Stimulated activated CD4-positive, alpha-beta T cell treated with anti-CD3 and anti-CD28 coated beads, Interleukin-1b, Interleukin-23, amount 100 ng/mL, for 1 hour (primary cell): ENCODE data around the gene RNASE4.
"Not testable (repeated sequence)": the region's sequence is repeated elsewhere in the genome, so short reads cannot be mapped to it uniquely, and the experiment has no call there.

ENCODE experiments used
- DNase-seq, 2 donors: peaks; one replicate each; pipeline ENCODE4 v3.0.0-alpha.2; 2020; ENCODE audit warnings: low read depth in 2 of 2

The RNASE4 gene, protein sequence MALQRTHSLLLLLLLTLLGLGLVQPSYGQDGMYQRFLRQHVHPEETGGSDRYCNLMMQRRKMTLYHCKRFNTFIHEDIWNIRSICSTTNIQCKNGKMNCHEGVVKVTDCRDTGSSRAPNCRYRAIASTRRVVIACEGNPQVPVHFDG

DNA sequence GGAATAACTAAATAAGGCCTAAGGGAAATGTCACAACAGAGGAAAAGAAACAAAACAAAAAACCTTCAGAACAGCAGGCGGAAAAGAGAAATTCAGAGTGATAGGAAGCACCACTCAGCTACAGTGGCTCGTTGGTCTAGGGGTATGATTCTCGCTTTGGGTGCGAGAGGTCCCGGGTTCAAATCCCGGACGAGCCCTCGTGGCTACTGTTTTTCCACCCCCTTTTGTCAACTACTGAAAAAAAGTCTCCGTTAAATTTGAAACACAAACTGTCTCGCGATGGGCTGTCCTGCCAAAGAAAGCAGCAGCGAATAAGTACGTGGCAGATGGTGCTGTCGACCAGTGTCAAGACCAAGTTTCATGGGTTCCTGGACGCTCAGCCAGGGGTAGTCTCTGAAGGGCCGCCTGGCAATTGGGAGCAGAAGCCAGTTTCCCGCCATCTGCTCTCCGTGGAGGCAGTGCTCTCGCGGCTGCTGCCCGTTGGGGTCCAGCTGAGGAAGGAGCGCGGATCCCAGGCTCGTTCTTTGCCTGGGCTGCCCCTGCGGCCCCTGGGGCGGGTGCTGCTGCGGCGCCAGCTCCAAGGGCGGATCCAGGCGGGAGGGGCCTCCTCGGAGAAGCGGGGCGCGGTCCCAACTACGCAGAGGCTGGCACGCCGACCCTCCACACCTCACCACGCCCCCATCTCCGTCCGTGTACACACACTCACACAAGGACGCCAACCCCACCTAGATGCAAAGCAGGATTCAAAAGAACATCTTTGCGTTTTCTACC is at the start of gene RNASE4:
TSS of gene RNASE4 (plus strand) at position 670 of the 771 bp plus-strand sequence. CDS start 14,812 bp downstream, outside the sequence.
- DNase-seq = peak; percentile 56 to 68

DNA sequence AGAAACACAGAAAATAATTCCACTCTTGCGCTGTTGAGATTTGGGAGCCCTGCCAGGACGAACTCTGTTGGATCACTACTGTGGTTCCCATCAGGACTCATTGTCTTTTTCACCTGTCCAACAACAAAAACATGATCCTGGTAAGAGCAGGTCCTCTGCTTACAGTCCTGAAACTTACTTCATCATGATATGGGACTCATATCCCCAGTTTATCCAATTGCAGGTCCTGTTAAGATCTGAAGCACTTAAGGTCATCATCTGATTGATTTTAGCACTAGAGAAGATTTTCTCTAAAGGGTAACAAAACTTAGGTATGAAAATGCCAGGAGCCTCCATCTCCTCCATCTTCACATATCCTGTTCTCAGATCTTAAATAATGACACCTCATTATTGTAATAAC is 42.8 kb upstream of the RNASE4 start, which contains the start of gene OR6S1:
TSS of gene OR6S1 (minus strand) at position 101 of the 400 bp plus-strand sequence. CDS start at position 101, 0 bp downstream.
- no peak for DNase-seq

DNA sequence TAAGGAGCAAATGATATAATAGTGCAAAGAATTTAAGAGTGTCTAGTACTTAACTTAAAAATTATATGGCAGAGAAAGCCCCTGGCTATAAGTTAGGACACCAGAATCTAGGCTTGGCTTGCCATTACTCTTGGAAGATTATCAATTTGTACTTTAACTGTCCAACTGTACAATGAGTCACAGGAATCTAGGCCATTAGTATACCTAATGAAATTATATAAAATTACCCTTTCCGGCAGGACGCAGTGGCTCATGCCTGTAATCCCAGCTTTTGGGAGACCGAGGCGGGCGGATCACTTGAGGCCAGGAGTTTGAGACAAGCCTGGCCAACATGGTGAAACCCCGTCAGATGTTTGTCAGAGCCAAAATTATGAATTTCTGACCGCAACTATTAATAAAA is 42.2 kb upstream of the RNASE4 start:
- DNase-seq = no peak

DNA sequence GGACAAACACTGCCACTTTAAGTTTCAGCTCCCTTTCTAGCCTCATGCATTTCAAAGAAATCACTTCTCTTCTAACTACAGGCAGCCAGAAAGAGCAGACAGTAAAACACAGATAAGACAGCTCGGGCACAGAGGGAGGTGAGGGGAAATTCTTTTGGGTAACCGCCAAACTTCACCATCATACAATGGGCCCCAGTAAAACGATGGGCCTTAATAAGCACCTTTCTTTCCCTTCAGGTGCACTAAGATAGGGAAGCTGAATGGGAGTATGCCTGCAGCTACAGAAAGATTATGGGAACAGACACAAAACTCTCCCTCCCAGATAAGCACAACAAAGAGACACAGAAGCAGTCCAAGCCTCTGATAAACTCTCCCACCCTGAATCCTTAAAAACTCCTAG is 41.6 kb upstream of the RNASE4 start:
- DNase-seq = not testable (repeated sequence)

DNA sequence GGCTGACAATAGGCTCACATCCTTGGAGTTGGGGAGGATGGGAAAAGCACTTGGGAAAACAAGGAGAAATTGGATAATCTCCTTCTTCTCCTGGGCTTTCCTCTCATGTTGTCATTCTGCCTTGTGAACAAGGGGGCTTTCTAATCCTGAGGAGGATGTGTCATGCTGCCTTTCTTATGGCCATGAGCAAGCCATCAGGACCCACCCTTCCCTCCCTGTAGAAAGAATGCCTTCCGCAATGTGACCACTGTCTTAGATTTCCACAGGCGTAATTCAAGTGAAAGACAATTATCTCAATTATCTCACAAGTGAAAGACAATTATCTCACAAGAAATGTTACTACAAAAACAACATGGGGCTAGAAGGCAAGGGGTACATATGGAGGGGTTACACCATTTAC is 39.8 kb upstream of the RNASE4 start:
- no peak for DNase-seq

DNA sequence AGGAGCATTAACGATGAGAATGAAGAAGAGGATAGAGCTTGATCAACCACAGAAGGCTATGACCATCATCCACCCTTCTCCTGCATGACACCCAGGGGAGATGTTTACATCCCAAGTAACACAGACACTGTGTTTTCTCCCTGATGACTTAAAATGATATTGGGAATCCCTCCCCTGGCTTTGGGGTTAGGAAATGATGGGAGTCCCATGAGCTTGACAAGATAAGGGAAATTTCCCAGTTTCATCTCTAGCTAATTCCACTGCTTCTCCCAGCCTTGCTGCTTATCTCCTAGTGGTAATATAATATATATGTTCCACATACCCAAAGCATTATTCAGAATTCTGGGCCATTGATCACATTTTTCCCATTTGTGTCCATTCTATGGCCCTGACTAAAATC is 38.9 kb upstream of the RNASE4 start:
- no peak for DNase-seq

DNA sequence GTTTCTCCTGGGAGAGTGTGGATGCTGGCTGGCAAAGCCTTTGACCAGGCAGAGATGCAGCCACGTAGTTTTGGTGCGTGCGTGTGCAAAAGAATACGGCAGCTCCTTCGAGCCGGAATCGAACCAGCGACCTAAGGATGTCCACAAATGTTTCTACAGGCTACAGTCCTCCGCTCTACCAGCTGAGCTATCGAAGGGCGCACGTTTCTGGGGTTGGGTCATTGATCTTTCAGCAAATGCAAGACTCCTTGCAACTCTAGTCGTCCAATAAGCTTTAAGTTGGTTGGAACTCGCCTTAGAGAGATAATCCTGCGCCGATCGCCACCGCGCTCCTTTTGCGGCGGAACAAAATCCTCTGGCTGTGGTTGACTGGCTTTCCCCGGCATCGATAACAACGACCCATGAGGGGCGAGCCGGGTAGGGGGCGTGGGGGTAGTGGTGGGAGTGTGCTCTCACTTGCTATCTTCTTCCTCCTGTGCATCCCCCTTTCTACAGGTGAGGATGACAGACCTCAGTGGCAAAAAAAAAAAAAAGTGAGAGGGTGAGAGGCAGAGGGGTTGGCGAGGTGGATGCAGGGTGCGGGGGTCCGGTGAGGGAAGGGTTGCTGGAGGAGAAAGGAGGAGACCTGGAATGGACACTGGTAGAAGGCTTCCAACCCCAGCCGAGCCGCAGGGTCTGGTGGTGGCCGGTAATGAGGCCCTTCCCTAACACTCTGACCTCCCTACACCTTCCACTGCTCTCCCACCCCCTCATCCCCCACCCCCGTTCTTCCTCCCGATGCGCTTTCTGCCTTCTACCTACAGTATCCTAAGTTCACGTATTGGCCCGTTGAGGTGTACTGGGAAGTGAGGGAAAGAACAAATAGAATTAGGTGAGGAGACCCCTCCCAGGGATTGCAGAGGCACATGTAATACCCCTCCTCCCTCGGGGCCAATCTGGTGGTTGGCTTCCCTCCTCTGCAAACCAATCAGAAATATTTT is 31.1 kb upstream of the RNASE4 start:
- DNase-seq = peak in 1 of 2 donors; percentile 22

DNA sequence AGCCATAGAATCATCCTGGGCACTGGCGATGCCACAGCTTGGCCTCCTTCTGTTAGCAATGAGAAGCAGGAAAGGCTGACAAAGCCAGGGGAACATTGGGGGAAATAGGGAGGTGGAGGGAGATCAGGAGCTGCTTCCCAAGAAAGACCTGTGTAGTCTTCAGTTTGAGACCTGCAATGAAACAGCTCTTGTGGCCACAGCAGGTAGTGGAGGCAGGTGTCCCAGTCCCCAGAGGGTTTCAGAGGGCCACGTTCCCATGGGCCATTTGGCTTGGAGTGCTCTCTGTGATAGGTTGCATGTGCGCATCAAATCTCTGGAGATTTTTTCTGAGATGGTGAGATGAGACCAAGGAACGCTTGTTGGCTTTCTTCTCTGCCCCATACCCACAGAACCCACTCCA is 28.5 kb upstream of the RNASE4 start:
- DNase-seq = no peak

DNA sequence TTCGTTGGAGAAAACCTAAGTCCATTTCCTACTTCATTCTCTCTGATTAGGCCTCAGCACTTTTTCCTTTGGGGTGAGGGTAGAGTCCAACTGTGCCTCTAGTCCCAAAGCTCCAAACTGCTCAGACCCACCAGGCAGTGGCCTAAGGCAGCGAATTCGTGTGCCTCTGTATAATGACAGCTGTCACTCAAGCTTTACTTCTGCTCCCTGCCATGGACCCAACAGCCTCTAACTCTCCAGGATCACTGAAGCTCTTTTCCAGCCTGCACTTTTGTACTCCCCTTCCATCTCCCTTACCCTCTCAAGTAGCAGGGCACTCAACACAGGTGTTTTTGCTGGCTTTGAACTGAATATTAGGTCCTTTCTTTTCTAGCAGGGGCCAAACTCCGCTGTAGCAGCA is 28.1 kb upstream of the RNASE4 start:
- no peak for DNase-seq

DNA sequence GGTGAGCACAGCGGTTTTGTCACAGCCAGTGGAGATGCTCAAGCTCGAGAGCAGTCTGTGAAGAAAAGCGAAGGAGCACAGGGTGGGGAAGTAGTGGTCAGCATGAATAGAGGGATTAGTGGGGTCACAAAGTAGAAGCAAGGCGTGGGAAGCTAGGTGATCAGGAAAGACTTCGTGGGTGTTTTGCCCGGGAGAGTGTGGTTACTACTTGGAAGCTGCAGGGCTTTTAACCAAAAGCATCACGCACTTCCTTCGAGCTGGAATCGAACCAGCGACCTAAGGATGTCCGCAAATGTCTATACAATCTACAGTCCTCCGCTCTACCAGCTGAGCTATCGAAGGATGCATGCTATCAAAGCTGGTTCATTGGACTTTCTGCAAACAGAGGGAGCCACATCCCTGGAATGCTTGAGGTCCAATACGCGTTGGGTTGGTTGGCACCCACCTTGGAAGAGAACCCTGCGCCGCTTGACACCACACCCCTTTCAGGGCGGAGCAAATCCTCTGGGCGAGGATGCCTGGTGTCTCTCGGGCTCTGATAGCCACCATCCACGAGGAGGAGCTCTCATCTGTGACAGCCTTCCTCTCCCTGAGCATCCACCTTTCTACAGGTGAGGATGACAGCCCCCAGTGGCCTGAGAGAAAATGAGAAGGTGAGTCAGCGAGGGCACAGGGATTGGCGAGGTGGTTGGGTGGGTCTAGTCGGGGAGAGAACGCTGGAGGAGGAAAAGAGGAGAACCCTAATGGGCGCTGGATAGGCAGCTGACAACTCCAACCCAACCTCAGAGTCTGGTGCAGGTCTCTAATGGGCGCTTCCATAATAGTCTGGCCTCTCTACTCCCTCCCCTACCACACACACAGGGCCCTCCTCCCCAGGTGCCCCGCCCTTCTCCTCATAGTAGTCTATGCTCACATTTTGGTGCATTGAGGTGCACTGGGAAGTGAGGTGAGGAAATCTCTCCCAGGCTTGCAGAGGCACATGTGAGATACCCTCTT is 26.8 kb upstream of the RNASE4 start:
- DNase-seq = no peak

DNA sequence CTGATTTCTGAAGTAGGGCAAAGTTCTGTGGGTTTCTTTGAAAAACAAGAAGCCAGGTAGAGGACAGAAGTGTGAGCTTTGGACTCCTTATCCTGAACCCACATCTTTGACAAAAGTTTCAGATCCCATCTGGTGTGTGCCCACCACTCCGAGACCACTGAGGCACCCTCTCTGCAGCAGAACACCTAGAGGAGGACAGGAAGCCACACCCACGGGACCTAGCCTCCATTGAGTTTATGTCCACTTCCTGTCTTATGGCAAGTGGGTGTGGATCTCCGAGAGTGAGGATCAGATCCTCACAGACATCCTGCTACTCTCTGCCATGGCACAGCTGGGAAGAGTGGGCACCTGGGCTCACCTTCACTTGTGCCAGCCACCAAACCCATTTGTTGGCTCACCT is 26.1 kb upstream of the RNASE4 start:
- DNase-seq = no peak

DNA sequence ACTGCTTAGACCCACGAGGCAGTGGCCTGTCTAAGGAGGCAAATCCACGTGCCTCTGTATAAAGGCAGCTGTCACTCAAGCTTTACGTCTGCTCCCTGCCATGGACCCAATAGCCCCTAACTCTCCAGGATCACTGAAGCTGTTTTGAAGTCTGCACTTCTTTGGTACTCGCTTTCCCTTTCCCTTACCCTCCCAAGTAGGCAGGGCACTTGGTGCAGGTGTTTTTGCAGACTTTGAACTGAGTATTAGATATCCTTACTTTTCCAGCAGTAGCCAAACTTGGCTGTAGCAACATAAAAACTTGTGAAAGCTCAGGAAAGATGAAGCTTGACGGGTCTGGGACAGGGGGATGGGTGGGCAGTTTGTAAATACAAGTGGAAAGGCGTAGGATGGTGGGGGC is 25.0 kb upstream of the RNASE4 start:
- no peak for DNase-seq

DNA sequence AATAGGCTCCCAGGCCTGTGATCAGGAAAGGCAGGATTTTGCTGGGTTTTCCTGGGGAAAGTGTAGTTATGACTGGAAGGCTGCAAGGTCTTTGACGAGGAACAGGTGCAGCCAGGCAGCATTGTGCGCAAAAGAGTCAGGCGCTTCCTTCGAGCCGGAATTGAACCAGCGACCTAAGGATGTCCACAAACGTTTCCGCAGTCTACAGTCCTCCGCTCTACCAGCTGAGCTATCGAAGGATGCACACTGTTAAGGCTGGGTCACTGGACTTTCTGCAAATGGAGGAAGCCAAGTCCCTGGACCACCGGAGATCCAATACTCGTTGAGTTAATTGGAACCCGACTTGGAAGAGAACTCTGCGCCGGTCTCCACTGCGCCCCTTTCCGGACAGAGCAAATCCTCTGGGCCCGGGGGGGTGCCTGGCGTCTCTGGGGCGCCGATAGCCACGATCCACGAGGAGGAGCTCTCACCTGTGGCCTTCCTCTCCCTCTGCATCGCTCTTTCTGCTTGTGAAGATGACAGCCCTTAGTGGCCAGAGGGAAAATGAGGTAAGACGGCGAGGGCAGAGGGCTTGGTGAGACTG is 24.5 kb upstream of the RNASE4 start:
- no peak for DNase-seq

DNA sequence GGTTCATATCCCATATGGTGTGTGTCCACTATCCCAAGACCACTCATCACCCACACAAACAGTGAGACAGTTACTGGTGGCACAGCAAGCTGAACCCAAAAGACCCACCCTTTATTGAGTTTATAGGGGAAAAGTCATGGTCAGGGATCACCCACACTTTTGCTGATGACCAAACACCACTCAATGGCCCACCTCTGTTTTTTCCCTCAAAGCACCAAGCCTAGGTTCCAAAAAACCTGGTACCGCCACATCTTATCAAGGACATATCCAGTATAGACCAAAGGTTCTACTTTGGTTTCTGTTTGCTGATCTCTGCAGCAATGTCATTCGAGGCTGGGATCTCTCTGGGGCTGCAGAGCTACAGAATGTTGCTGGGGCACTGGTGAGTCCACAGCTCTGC is 23.2 kb upstream of the RNASE4 start:
- no peak for DNase-seq

DNA sequence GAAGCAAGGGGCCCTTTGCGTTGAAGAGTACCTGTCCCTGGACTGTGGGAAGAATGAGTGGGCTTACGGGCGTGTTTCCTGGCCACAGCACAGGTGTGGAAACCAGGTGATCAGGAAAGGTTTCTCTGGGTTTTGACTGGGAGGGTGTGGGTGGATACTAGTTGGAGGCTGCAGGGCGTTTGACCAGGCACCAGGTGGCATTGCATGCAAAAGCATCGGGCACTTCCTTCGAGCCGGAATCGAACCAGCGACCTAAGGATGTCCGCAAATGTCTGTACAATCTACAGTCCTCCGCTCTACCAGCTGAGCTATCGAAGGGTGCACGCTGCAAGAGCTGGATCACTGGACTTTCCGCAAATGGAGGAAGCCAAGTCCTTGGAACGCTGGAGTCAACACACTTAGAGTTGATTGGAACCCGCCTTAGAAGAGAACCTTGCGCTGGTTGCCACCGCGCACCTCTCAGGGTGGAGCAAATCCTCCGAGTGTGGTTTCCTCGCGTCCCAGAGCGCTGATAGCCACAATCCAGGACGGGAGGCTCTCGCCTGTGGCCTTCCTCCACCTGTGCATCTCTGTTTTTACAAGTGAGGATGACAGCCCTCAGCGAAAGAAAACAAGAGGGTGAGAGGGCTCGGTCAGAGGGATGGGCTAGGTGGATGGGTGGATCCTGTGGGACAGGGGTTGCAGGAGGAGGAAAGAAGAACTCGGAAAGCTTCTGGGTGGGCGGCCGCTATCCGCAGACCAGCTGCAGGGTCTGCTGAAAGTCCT is 21.2 kb upstream of the RNASE4 start:
- peak; percentile 49 to 53 for DNase-seq

DNA sequence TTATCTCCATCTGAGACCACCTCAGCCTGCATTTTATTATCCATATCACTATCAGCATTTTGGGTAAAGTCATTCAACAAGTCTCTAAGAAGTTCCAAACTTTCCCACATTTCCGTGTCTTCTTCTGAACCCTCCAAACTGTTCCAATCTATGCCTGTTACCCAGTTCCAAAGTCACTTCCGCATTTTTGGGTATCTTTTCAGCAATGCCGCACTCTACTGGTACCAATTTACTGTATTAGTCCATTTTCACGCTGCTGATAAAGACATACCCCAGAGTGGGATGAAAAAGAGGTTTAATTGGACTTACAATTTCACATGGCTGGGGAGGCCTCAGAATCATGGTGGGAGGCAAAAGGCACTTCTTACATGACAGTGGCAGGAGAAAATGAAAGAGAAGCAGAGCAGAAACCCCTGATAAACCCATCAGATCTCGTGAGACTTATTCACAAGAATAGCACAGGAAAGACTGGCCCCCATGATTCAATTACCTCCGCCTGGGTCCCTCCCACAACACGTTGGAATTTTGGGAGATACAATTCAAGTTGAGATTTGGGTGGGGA is 17.9 kb upstream of the RNASE4 start:
- not testable (repeated sequence) for DNase-seq

DNA sequence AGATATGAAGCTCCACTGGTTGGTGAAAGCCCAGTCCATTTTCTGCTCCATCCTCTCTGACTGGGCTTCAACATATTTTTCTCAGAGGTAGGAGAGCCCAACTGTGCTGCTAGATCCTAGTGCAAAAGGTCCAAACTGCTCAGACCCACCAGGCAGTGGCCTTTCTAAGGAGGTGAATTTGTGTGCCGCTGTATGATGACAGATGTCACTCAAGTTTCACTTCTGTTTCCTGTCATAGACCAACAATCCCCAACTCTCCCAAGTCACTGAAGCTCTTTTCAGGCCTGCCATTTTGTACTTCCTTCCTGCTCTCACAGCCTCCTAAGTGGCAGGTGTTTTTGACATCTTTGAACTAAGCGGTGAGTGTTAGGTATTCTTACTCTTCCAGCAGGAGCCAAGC is 16.4 kb upstream of the RNASE4 start:
- DNase-seq = no peak

DNA sequence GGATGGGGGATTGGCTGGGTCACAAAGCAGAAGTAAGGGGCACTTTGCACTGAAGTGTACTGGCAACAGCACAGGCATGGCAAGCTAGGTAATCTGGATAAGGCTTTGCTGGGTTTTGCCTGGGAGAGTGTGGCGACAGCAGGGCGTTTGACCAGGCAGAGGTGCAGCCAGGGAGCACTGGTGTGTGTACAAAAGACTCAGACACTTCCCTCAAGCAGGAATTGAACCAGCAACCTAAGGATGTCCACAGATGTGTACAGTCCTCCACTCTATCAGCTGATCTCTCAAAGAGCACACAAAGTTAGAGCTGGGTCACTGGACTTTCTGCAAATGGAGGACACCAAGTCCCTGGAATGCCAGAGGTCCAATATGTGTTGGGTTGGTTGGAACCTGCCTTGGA is 15.4 kb upstream of the RNASE4 start:
- DNase-seq = no peak

DNA sequence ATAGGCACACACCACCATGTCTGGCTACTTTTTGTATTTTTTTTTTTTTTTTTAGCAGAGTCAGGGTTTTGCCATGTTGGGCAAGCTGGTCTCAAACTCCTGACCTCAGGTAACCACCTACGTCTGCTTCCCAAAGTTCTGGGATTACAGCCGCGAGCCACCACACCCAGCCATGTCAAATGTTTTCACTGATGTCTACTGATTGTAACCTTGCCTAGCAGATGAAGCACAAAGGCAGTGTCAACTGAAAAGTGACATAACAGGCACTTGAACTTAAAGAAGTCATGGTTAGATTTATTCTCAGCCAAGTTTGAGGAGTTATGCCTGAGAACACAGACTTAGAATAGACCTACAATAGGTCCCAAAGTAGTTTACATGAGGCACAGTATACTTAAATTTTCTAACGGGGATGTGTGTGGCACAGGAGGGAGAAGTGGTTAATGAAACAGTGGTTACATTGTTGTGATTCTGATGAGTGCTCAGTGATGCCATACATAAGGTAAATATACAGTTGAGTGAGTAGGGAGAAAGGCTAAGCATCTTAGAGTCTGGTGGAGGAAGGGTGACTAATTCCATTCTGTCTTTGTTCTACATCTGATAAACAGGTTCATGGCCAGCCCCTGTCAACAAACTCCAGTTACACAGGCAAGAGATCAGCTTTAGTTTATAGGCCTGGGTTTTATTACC is 12.6 kb upstream of the RNASE4 start:
- DNase-seq = no peak
